ENCODE results near the gene CA4. TPM values are rescaled to one million over a fixed set of nuclear protein-coding genes. Genes with fewer than 3 reads are reported as not detected.

Gene CA4
- polyA plus RNA-seq, 2 of the 4 experiments (the other 2 are of a cell fraction), result 0.06 TPM; not detected in 1

DNA sequence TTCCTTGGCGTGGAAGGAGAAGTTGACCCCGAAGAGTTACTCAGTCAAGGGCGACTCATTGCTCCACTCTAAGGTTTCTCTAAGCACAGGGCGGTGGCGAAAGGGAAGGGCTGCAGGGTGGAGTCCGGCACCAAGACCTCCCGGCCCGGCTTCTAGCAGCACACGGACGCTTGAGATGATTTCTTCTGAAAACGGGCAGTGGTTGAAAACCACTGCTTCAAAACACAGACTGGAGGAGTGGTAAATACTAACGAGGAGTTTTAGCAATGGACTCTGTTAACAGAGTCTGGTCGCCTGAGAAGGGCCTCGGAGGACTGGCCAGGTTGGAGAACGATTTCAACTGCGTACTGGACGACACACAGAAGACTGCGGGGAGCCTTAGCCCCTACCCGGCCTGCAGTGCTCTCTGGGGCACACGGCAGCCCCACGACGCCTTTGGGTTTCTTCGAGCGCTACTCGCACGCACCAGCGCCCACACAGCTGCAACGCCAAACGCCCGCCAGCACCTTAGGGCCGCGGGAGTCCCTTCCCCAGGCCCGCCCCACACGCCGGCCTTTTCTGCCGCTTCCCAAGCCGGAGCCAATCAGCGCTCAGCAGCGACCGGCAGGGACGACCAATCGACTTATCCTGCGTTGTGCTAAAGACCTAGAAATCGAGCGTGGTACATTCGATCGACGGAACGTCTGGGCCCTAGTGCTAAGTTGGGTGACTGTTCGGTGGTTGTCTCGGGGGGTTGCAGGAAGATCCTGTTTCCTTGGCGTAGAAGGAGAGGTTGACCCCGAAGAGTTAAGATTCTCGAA, 14.4 kb upstream of the CA4 start (continued):
- TF ChIP-seq MAX (IDR thresholded peaks at IDR 0.05) (peak; percentile 96), JUN (IDR thresholded peaks at IDR 0.05) (peak; percentile 58 to 70; a peak in 4 of 5 replicates), NR3C1 (IDR thresholded peaks at IDR 0.05) (no peak), ZNF302 (CRISPR knock-in tag; IDR thresholded peaks at IDR 0.05) (no peak), CBX2 (IDR thresholded peaks at IDR 0.05; ENCODE audit: borderline replicate concordance, low read depth) (no peak), RCOR1 (IDR thresholded peaks at IDR 0.05; ENCODE audit: low read depth, low read length) (no peak), POLR2A (IDR thresholded peaks at IDR 0.05; ENCODE audit: low read length) (peak; percentile 89), PHF8 (IDR thresholded peaks at IDR 0.05; ENCODE audit: borderline replicate concordance, low read depth) (peak; percentile 79; the same call in 1 of the 2 replicates), RFX5 (IDR thresholded peaks at IDR 0.05) (0 out of 2 replicates have a peak, but pooled peaks have one; percentile 48), GATA3 (IDR thresholded peaks at IDR 0.05; ENCODE audit: borderline replicate concordance) (no peak), EP300 (IDR thresholded peaks at IDR 0.05) (no peak), HOXB13 (CRISPR knock-in tag; IDR thresholded peaks at IDR 0.05; ENCODE audit: low read depth) (no peak), NFE2L2 (conservative IDR thresholded peaks at IDR 0.05; ENCODE audit: low read length) (no peak), ELK1 (IDR thresholded peaks at IDR 0.05; ENCODE audit: low read depth, low read length) (no peak), NPAS2 (CRISPR knock-in tag; IDR thresholded peaks at IDR 0.05; ENCODE audit: borderline replicate concordance) (no peak), ZSCAN20 (CRISPR knock-in tag; IDR thresholded peaks at IDR 0.05) (no peak), HDAC2 (IDR thresholded peaks at IDR 0.05) (no peak), CEBPB (IDR thresholded peaks at IDR 0.05) (no peak), EHF (CRISPR knock-in tag; IDR thresholded peaks at IDR 0.05) (no peak), RNF2 (IDR thresholded peaks at IDR 0.05; ENCODE audit: borderline replicate concordance, low read depth) (no peak), RAD21 (conservative IDR thresholded peaks at IDR 0.05 in 1 of 2, IDR thresholded peaks at IDR 0.05 in 1 of 2) (no peak), SREBF2 (IDR thresholded peaks at IDR 0.05) (no peak), POLR2AphosphoS2 (conservative IDR thresholded peaks at IDR 0.05; ENCODE audit: low read length) (no peak), MYC (IDR thresholded peaks at IDR 0.05; ENCODE audit: borderline replicate concordance, low read length) (no peak), ATOH8 (CRISPR knock-in tag; IDR thresholded peaks at IDR 0.05; ENCODE audit: low read depth) (no peak), KDM5A (IDR thresholded peaks at IDR 0.05) (peak; percentile 38; the same call in 1 of the 2 replicates), HOXB5 (CRISPR knock-in tag; IDR thresholded peaks at IDR 0.05) (0 out of 2 replicates have a peak, but pooled peaks have one; percentile 11), ESRRA (IDR thresholded peaks at IDR 0.05; ENCODE audit: borderline replicate concordance, low read length) (no peak), RARB (CRISPR knock-in tag; IDR thresholded peaks at IDR 0.05) (no peak), CHD2 (IDR thresholded peaks at IDR 0.05; ENCODE audit: low read length, partially characterized antibody) (no peak), TP53 (CRISPR knock-in tag; IDR thresholded peaks at IDR 0.05) (no peak)
- TF ChIP-seq, protein P1, sequence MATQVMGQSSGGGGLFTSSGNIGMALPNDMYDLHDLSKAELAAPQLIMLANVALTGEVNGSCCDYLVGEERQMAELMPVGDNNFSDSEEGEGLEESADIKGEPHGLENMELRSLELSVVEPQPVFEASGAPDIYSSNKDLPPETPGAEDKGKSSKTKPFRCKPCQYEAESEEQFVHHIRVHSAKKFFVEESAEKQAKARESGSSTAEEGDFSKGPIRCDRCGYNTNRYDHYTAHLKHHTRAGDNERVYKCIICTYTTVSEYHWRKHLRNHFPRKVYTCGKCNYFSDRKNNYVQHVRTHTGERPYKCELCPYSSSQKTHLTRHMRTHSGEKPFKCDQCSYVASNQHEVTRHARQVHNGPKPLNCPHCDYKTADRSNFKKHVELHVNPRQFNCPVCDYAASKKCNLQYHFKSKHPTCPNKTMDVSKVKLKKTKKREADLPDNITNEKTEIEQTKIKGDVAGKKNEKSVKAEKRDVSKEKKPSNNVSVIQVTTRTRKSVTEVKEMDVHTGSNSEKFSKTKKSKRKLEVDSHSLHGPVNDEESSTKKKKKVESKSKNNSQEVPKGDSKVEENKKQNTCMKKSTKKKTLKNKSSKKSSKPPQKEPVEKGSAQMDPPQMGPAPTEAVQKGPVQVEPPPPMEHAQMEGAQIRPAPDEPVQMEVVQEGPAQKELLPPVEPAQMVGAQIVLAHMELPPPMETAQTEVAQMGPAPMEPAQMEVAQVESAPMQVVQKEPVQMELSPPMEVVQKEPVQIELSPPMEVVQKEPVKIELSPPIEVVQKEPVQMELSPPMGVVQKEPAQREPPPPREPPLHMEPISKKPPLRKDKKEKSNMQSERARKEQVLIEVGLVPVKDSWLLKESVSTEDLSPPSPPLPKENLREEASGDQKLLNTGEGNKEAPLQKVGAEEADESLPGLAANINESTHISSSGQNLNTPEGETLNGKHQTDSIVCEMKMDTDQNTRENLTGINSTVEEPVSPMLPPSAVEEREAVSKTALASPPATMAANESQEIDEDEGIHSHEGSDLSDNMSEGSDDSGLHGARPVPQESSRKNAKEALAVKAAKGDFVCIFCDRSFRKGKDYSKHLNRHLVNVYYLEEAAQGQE (IDR thresholded peaks at IDR 0.05), result no peak
- TF ChIP-seq, protein P2, sequence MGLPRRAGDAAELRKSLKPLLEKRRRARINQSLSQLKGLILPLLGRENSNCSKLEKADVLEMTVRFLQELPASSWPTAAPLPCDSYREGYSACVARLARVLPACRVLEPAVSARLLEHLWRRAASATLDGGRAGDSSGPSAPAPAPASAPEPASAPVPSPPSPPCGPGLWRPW (IDR thresholded peaks at IDR 0.05), result no peak
- TF ChIP-seq, protein P3, sequence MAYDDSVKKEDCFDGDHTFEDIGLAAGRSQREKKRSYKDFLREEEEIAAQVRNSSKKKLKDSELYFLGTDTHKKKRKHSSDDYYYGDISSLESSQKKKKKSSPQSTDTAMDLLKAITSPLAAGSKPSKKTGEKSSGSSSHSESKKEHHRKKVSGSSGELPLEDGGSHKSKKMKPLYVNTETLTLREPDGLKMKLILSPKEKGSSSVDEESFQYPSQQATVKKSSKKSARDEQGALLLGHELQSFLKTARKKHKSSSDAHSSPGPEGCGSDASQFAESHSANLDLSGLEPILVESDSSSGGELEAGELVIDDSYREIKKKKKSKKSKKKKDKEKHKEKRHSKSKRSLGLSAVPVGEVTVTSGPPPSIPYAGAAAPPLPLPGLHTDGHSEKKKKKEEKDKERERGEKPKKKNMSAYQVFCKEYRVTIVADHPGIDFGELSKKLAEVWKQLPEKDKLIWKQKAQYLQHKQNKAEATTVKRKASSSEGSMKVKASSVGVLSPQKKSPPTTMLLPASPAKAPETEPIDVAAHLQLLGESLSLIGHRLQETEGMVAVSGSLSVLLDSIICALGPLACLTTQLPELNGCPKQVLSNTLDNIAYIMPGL (CRISPR knock-in tag; IDR thresholded peaks at IDR 0.05; ENCODE audit: borderline replicate concordance), result no peak
- TF ChIP-seq, protein P4, sequence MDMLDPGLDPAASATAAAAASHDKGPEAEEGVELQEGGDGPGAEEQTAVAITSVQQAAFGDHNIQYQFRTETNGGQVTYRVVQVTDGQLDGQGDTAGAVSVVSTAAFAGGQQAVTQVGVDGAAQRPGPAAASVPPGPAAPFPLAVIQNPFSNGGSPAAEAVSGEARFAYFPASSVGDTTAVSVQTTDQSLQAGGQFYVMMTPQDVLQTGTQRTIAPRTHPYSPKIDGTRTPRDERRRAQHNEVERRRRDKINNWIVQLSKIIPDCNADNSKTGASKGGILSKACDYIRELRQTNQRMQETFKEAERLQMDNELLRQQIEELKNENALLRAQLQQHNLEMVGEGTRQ (IDR thresholded peaks at IDR 0.05), result no peak
